Measurements from ENCODE around the gene REP15. TPM values are rescaled to one million over a fixed set of nuclear protein-coding genes. Genes with fewer than 3 reads are reported as not detected.

The REP15 gene
- total RNA-seq, 1 experiment from 2014 or later = 0.25 TPM

Other genes with a start within 250 kb of the REP15 start
- 0.33 TPM in 1 of 2 replicates, not detected in the other for gene SMCO2, start 249.7 kb upstream of the REP15 start, total RNA-seq (2014; rRNA removed; shearing (Covaris generic))
- gene PPFIBP1, start 172.2 kb upstream of the REP15 start, total RNA-seq (2014; rRNA removed; shearing (Covaris generic)) = 15.4 and 15.9 TPM in 2 replicates
- 105 TPM in 2 replicates for gene MRPS35, start 14.4 kb downstream of the REP15 start, total RNA-seq (2014; rRNA removed; shearing (Covaris generic))
- 5.0 and 7.4 TPM in 2 replicates for gene KLHL42, start 83.8 kb downstream of the REP15 start, total RNA-seq (2014; rRNA removed; shearing (Covaris generic))
- gene MANSC4, start 83.8 kb downstream of the REP15 start, total RNA-seq (2014; rRNA removed; shearing (Covaris generic)) = not detected in 2 replicates